ENCODE results near the gene AQR. TPM values are rescaled to one million over a fixed set of nuclear protein-coding genes. Genes with fewer than 3 reads are reported as not detected.

The AQR gene
- total RNA-seq, 4 donors from 2014 or later = 6.3 to 13.1 (median 10.3) TPM

DNA sequence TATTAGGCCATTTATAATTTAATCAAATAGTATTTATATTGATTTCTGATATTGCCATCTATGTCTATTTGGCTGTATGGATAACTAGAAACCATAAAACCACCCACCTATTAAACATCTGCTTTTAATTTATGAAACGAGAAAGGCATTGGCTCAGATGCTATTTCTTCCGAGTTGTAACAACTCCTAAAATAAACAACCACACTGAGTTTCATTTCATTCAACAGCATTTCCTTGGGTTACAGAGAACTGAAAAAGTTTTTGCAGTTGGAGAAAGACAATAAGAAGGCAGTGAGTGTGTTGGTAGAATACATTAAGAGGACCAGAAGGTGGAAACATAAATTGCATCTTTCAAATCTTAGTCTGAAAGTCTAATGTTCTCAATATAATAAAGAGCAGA, 79.1 kb downstream of the AQR start:
- H3K27ac ChIP-seq = no peak overlapping the region
- DNase-seq = no peak
- H3K9me3 ChIP-seq = no peaks in the 10 kb centered on the region
- TF ChIP-seq, protein P1, sequence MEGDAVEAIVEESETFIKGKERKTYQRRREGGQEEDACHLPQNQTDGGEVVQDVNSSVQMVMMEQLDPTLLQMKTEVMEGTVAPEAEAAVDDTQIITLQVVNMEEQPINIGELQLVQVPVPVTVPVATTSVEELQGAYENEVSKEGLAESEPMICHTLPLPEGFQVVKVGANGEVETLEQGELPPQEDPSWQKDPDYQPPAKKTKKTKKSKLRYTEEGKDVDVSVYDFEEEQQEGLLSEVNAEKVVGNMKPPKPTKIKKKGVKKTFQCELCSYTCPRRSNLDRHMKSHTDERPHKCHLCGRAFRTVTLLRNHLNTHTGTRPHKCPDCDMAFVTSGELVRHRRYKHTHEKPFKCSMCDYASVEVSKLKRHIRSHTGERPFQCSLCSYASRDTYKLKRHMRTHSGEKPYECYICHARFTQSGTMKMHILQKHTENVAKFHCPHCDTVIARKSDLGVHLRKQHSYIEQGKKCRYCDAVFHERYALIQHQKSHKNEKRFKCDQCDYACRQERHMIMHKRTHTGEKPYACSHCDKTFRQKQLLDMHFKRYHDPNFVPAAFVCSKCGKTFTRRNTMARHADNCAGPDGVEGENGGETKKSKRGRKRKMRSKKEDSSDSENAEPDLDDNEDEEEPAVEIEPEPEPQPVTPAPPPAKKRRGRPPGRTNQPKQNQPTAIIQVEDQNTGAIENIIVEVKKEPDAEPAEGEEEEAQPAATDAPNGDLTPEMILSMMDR (IDR thresholded peaks at IDR 0.05 in 4 of 5, conservative IDR thresholded peaks at IDR 0.05 in 1 of 5) = no peak
- no peak for TF ChIP-seq POLR2A (IDR thresholded peaks at IDR 0.05)
- ATAC-seq = no peak
- intact Hi-C loops (cut with DNase I; ENCODE audit: low total_unique reads) (no loop called here), in situ Hi-C loops (cut with MboI; ENCODE audit: low sequenced_read_pairs in 4 of 4) (no loop called here)
- no peaks in the 10 kb centered on the region for H3K27me3 ChIP-seq
- H3K4me1 ChIP-seq = no peaks in the 10 kb centered on the region
- peaks cover 0 to 53% of the 10 kb centered on the region in 2 donors for H3K36me3 ChIP-seq
- no peak overlapping the region for H3K4me3 ChIP-seq

DNA sequence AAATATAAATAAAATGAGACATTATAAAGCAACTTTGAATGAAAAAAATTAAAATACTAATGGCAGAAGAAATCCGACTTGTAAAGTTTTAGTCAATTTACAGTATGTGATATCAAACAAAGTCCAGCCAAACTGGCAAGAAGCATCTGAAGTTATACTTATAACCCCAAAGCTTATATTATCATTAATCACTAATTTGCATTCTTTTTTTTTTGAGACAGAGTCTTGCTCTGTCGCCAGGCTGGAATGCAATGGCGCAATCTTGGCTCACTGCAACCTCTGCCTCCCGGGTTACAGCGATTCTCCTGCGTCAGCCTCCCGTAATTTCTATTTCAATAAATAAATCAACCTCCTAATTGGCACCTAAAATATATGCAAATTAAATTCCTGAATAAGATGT, 80.1 kb downstream of the AQR start:
- no peak for TF ChIP-seq POLR2A (IDR thresholded peaks at IDR 0.05)
- TF ChIP-seq, protein P1 (IDR thresholded peaks at IDR 0.05 in 4 of 5, conservative IDR thresholded peaks at IDR 0.05 in 1 of 5) = no peak
- no peak for DNase-seq
- ATAC-seq = no peak
- no peak overlapping the region for H3K27ac ChIP-seq
- peaks cover 0 to 56% of the 10 kb centered on the region in 2 donors for H3K36me3 ChIP-seq
- in situ Hi-C loops (cut with MboI; ENCODE audit: low sequenced_read_pairs in 4 of 4) (no loop called here), intact Hi-C loops (cut with DNase I; ENCODE audit: low total_unique reads) (no loop called here)
- no peaks in the 10 kb centered on the region for H3K4me1 ChIP-seq
- no peak overlapping the region for H3K4me3 ChIP-seq
- no peaks in the 10 kb centered on the region for H3K9me3 ChIP-seq
- H3K27me3 ChIP-seq = no peaks in the 10 kb centered on the region

DNA sequence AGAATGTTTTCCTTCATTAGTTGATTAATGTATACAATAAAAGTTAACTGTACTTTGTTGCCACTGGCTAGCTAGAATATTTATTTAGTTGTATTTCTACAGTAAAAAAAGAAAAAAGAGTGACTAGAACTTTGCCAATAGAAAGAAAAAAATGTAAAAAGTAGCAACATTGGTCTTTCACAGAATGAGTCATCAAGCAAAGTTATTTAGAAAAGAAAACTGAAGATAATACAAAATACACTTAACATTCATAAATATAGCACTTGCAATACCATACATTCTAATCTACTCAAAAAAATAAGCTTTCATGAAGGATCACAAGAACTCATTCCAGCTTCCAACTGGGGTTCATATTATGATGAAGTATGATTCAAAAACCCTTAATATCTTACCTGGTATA, 83.4 kb downstream of the AQR start:
- Histone ChIP-seq H3K4me1 (peaks cover 0 to 4% of the 10 kb centered on the region in 2 donors), H3K4me3 (no peak overlapping the region), H3K27me3 (no peaks in the 10 kb centered on the region), H3K9me3 (no peaks in the 10 kb centered on the region), H3K27ac (no peak overlapping the region), H3K36me3 (peaks cover 0 to 64% of the 10 kb centered on the region in 2 donors)
- DNase-seq = no peak
- no peak for TF ChIP-seq POLR2A (IDR thresholded peaks at IDR 0.05)
- TF ChIP-seq, protein P1 (IDR thresholded peaks at IDR 0.05 in 4 of 5, conservative IDR thresholded peaks at IDR 0.05 in 1 of 5) = no peak
- intact Hi-C loops (cut with DNase I; ENCODE audit: low total_unique reads) = no loop called here
- in situ Hi-C loops (cut with MboI; ENCODE audit: low sequenced_read_pairs in 4 of 4) = no loop called here
- ATAC-seq = no peak

DNA sequence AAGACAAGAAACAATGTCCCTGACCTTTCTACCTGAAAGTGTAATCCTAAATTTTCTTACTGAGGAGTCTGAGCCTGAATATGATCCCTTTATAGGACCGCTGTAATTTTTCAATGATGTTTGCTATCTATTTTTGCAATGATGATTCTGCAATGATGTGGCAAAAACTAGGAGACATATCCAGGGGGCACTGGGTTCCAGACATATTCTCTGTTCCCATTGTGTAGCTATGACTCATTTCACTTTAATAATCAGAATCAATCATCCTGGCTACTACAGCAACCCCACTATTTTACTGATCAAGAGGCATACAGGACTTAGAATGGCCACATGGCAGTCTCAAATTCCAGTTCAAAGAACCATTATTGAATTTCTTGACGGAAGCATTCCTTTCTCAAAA, 85.9 kb downstream of the AQR start:
- Histone ChIP-seq H3K27me3 (no peaks in the 10 kb centered on the region), H3K4me1 (peaks cover 0 to 4% of the 10 kb centered on the region in 2 donors), H3K4me3 (no peak overlapping the region), H3K36me3 (peaks cover 0 to 69% of the 10 kb centered on the region in 2 donors), H3K27ac (peak overlapping the region in 1 of 4 donors; percentile 45), H3K9me3 (no peaks in the 10 kb centered on the region)
- intact Hi-C loops (cut with DNase I; ENCODE audit: low total_unique reads) (no loop called here), in situ Hi-C loops (cut with MboI; ENCODE audit: low sequenced_read_pairs in 4 of 4) (no loop called here)
- no peak for TF ChIP-seq POLR2A (IDR thresholded peaks at IDR 0.05)
- TF ChIP-seq, protein P1 (IDR thresholded peaks at IDR 0.05 in 4 of 5, conservative IDR thresholded peaks at IDR 0.05 in 1 of 5) = no peak
- DNase-seq (no peak), ATAC-seq (no peak)

DNA sequence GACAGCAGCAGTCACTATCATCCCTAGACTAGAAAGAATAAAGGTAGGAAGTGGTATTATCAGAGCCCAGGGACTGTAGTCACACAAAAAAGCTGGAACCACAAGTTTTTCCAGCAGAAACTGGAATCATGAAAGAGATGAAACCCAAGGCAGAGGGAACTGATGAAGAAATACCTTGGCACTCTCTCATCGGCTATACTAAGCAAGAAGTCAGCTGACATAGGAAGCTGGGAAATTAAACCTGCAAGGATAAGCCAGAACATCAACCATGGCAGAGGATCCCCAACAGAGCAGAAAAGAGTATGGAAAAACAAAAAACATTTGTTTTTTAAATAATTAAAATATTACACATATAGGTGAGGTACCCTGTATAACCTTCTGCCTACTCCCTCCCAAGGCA, 86.5 kb downstream of the AQR start:
- TF ChIP-seq, protein P1 (IDR thresholded peaks at IDR 0.05 in 4 of 5, conservative IDR thresholded peaks at IDR 0.05 in 1 of 5) = no peak
- no peak for TF ChIP-seq POLR2A (IDR thresholded peaks at IDR 0.05)
- peak; percentile 56 to 87 for ATAC-seq
- Histone ChIP-seq H3K27me3 (no peaks in the 10 kb centered on the region), H3K9me3 (no peaks in the 10 kb centered on the region), H3K36me3 (peaks cover 0 to 70% of the 10 kb centered on the region in 2 donors), H3K4me1 (peaks cover 0 to 4% of the 10 kb centered on the region in 2 donors), H3K27ac (peak overlapping the region in 1 of 4 donors; percentile 45), H3K4me3 (no peak overlapping the region)
- intact Hi-C loops (cut with DNase I; ENCODE audit: low total_unique reads) = no loop called here
- in situ Hi-C loops (cut with MboI; ENCODE audit: low sequenced_read_pairs in 4 of 4) = no loop called here
- DNase-seq = no peak
